ENCODE data around the gene TRPM3. TPM values are rescaled to one million over a fixed set of nuclear protein-coding genes. Genes with fewer than 3 reads are reported as not detected.

Gene TRPM3
- total RNA-seq, 1 donor from 2014 or later, result 0.22 TPM

GRCh38 chr9:70677055-70677735 is 444.2 kb downstream of the TRPM3 start:
- no peaks in the 10 kb centered on the region for H3K27me3 ChIP-seq (ENCODE audit: low read depth)
- intact Hi-C loops (cut with micrococcal nuclease), result no loop called here
- H3K4me1 ChIP-seq, result no peaks in the 10 kb centered on the region
- TF ChIP-seq CTCF (IDR thresholded peaks at IDR 0.05; ENCODE audit: borderline replicate concordance), result no peak
- no peak for DNase-seq
- no peak overlapping the region for H3K27ac ChIP-seq (replicated peaks)
- no peaks in the 10 kb centered on the region for H3K36me3 ChIP-seq
- H3K9me3 ChIP-seq (replicated peaks), result no peaks in the 10 kb centered on the region
- no peak overlapping the region for H3K4me3 ChIP-seq

- no peaks in the 10 kb centered on the region for H3K9me3 ChIP-seq (replicated peaks)
- DNase-seq, result no peak
- intact Hi-C loops (cut with micrococcal nuclease), result no loop called here
- no peaks in the 10 kb centered on the region for H3K36me3 ChIP-seq
- TF ChIP-seq CTCF (IDR thresholded peaks at IDR 0.05; ENCODE audit: borderline replicate concordance), result no peak
- H3K4me1 ChIP-seq, result no peaks in the 10 kb centered on the region
- no peak overlapping the region for H3K27ac ChIP-seq (replicated peaks)
- no peaks in the 10 kb centered on the region for H3K27me3 ChIP-seq (ENCODE audit: low read depth)
- no peak overlapping the region for H3K4me3 ChIP-seq
These were observed 445.5 kb downstream of the TRPM3 start for GRCh38 chr9:70675868-70676370.

- Histone ChIP-seq H3K27me3 (ENCODE audit: low read depth) (no peaks in the 10 kb centered on the region), H3K36me3 (no peaks in the 10 kb centered on the region), H3K4me3 (no peak overlapping the region), H3K4me1 (no peaks in the 10 kb centered on the region), H3K9me3 (replicated peaks) (no peaks in the 10 kb centered on the region), H3K27ac (replicated peaks) (no peak overlapping the region)
- no peak for DNase-seq
- no peak for TF ChIP-seq CTCF (IDR thresholded peaks at IDR 0.05; ENCODE audit: borderline replicate concordance)
- intact Hi-C loops (cut with micrococcal nuclease), result no loop called here
These were observed 447.6 kb downstream of the TRPM3 start for GRCh38 chr9:70673844-70674243.

- no peak overlapping the region for H3K27ac ChIP-seq (replicated peaks)
- no peak for TF ChIP-seq CTCF (IDR thresholded peaks at IDR 0.05; ENCODE audit: borderline replicate concordance)
- no peaks in the 10 kb centered on the region for H3K27me3 ChIP-seq (ENCODE audit: low read depth)
- no peak for DNase-seq
- intact Hi-C loops (cut with micrococcal nuclease), result no loop called here
- no peaks in the 10 kb centered on the region for H3K36me3 ChIP-seq
- no peaks in the 10 kb centered on the region for H3K4me1 ChIP-seq
- H3K4me3 ChIP-seq, result no peak overlapping the region
- H3K9me3 ChIP-seq (replicated peaks), result no peaks in the 10 kb centered on the region
These were observed 449.2 kb downstream of the TRPM3 start for GRCh38 chr9:70672161-70672649.

GRCh38 chr9:70668751-70669150 is 452.7 kb downstream of the TRPM3 start:
- no peaks in the 10 kb centered on the region for H3K27me3 ChIP-seq (ENCODE audit: low read depth)
- H3K4me1 ChIP-seq, result no peaks in the 10 kb centered on the region
- H3K4me3 ChIP-seq, result no peak overlapping the region
- TF ChIP-seq CTCF (IDR thresholded peaks at IDR 0.05; ENCODE audit: borderline replicate concordance), result no peak
- H3K27ac ChIP-seq (replicated peaks), result no peak overlapping the region
- no peaks in the 10 kb centered on the region for H3K9me3 ChIP-seq (replicated peaks)
- H3K36me3 ChIP-seq, result no peaks in the 10 kb centered on the region
- DNase-seq, result no peak
- intact Hi-C loops (cut with micrococcal nuclease), result no loop called here

All from left ventricle myocardium inferior (tissue), 1 donor.